ENCODE results near the gene GPR173.

DNA sequence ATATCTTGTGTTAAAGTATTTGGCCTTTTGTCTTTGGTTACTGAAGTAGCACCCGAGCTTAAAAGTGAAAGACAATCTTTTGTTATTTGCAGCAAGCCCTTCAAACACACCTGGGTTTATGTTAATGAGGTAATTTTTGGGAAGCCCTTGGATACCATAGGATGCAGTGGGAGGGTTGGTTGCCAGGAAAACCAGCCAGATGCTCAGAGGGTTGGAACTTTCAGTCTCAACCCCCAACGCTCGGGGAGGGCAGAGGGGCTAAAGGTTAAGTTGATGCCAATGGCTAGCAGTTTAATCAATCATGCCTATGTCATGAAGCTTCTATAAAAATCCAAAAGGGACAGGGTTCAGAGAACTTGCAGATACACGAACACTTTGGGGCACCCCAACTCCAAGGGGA lies 17.2 kb upstream of the GPR173 start:
- no peak for TF ChIP-seq POLR2A (IDR thresholded peaks at IDR 0.05)
- TF ChIP-seq CTCF (IDR thresholded peaks at IDR 0.05), result no peak
